K562 (cell line): Measurements from ENCODE around the gene SLC66A3. TPM values are rescaled to one million over a fixed set of nuclear protein-coding genes. Genes with fewer than 3 reads are reported as not detected.

Source experiments
- CCAR2 ChIP-seq: fragments of 200-400 bp; formaldehyde crosslinking; IDR thresholded peaks from 2 replicates; pipeline ENCODE4 v1.6.1; 2017; ENCODE audit warnings: mild to moderate bottlenecking, low read depth, low read length
- ELF2 ChIP-seq: fragments of 250-450 bp; sonication (Bioruptor Pico); IDR thresholded peaks from 2 replicates; pipeline ENCODE4 v1.5.0; 2021; ENCODE audit warnings: mild to moderate bottlenecking
- FOXK2 ChIP-seq, 2 experiments: fragments of 450-650 bp; IDR thresholded peaks in 1 of 2; conservative IDR thresholded peaks in 1 of 2; 2 replicates each; pipeline ENCODE4 v1.6.1; 2016; ENCODE audit warnings: low read depth in 2 of 2, mild to moderate bottlenecking in 1 of 2
- IFI16 ChIP-seq: fragments of 250-450 bp; sonication (Bioruptor Pico); IDR thresholded peaks from 2 replicates; pipeline ENCODE4 v2.1.2; 2022; ENCODE audit warnings: mild to moderate bottlenecking, inconsistent platforms
- KDM1A ChIP-seq, 2 experiments: fragments of 450-650 bp; IDR thresholded peaks; 2 replicates each; pipeline ENCODE4 v1.6.1; 2016; ENCODE audit warnings: mild to moderate bottlenecking in 2 of 2
- KDM4B ChIP-seq, 2 experiments: fragments of 450-650 bp in 1 of 2; sonication (generic) in 1 of 2; IDR thresholded peaks; 2 replicates each; pipeline ENCODE4 v1.6.1; 2016 to 2017; ENCODE audit warnings: borderline replicate concordance in 2 of 2, antibody characterized with exemption in 1 of 2, low read depth in 1 of 2, mild to moderate bottlenecking in 1 of 2
- LEF1 ChIP-seq: fragments of 450-650 bp; IDR thresholded peaks from 2 replicates; pipeline ENCODE4 v1.6.1; 2016; ENCODE audit warnings: mild to moderate bottlenecking
- MTF1 ChIP-seq: fragments of 250-450 bp; sonication (Bioruptor Pico); IDR thresholded peaks from 2 replicates; pipeline ENCODE4 v1.9.0; 2021; ENCODE audit warnings: moderate library complexity, mild to moderate bottlenecking, inconsistent platforms, borderline replicate concordance
- PHF21A ChIP-seq: fragments of 450-650 bp; IDR thresholded peaks from 2 replicates; pipeline ENCODE4 v1.6.1; 2017; ENCODE audit warnings: low read depth, borderline replicate concordance
- POLR2B ChIP-seq: fragments of 450-650 bp; IDR thresholded peaks from 2 replicates; pipeline ENCODE4 v1.6.1; 2018; ENCODE audit warnings: low read depth; ENCODE audit not compliant: partially characterized antibody
- PTTG1 ChIP-seq: fragments of 450-650 bp; IDR thresholded peaks from 2 replicates; pipeline ENCODE4 v1.6.1; 2016; ENCODE audit warnings: low read depth, mild to moderate bottlenecking, missing genetic modification characterization, missing compliant biosample characterization
- TCF7 ChIP-seq: sonication (generic); IDR thresholded peaks from 2 replicates; pipeline ENCODE4 v1.6.1; 2016; ENCODE audit warnings: antibody characterized with exemption, borderline replicate concordance
- TRIM28 ChIP-seq: fragments of 450-650 bp; IDR thresholded peaks from 2 replicates; pipeline ENCODE4 v1.6.1; 2017
- ZBTB8A ChIP-seq: fragments of 450-650 bp; IDR thresholded peaks from 2 replicates; pipeline ENCODE4 v1.6.1; 2018; ENCODE audit warnings: mild to moderate bottlenecking, moderate library complexity; ENCODE audit not compliant: partially characterized antibody
- ZKSCAN1 ChIP-seq: fragments of 150-350 bp; IDR thresholded peaks from 2 replicates; pipeline ENCODE4 v1.6.1; 2016; ENCODE audit warnings: low read depth, low read length
- ZNF239 ChIP-seq: fragments of 250-450 bp; sonication (Bioruptor Pico); IDR thresholded peaks from 2 replicates; pipeline ENCODE4 v1.4.0; 2020; ENCODE audit warnings: mild to moderate bottlenecking
- ZNF699 ChIP-seq: fragments of 250-450 bp; sonication (Bioruptor Pico); IDR thresholded peaks from 2 replicates; pipeline ENCODE4 v1.8.0; 2021; ENCODE audit warnings: mild to moderate bottlenecking, moderate library complexity; ENCODE audit not compliant: insufficient replicate concordance
- polyA plus RNA-seq, 8 experiments: library from polyadenylated mRNA; depleted of rRNA in 4 of 8; stranded (reverse) in 5 of 8; unstranded in 3 of 8; fragments of >200 nt; fragmentation: Nextera tagmentation in 2 of 8; fragmentation: Illumina TruSeq in 1 of 8; extraction: Ambion mirVana in 2 of 8; extraction: Trizol in 1 of 8; gene quantifications; 2 replicates each; pipeline versions ENCODE4 v1.2.1 to v1.2.3, GENCODE V29; 2011 to 2014; ENCODE audit warnings: inconsistent platforms in 1 of 8, missing spikeins in 1 of 8
- total RNA-seq, 7 experiments: library from RNA; depleted of rRNA in 6 of 7; stranded (reverse); fragments of >200 nt in 6 of 7; fragmentation: Illumina TruSeq in 2 of 7; extraction: Trizol in 2 of 7; gene quantifications; 2 replicates each; pipeline versions ENCODE4 v1.2.1 to v1.2.3, GENCODE V29; 2011 to 2021; ENCODE audit warnings: low replicate concordance in 1 of 7
- TF ChIP-seq, protein P1 (sequence below): fragments of 250-450 bp; sonication (Bioruptor Pico); IDR thresholded peaks from 2 replicates; pipeline ENCODE4 v1.4.0; 2020
- TF ChIP-seq, protein P2 (sequence below): IDR thresholded peaks from 3 replicates; pipeline ENCODE4 v1.6.1; 2011; ENCODE audit warnings: borderline replicate concordance, mild to moderate bottlenecking; ENCODE audit not compliant: insufficient read length, insufficient read depth
- TF ChIP-seq, protein P3 (sequence below): fragments of 200-800 bp; sonication (Bioruptor generic); IDR thresholded peaks from 2 replicates; pipeline ENCODE4 v1.6.1; 2017; ENCODE audit warnings: missing genetic modification characterization, missing compliant biosample characterization
- TF ChIP-seq, protein P4 (sequence below): fragments of 250-450 bp; sonication (Bioruptor Pico); IDR thresholded peaks from 2 replicates; pipeline ENCODE4 v1.8.0; 2021; ENCODE audit warnings: borderline replicate concordance, mild to moderate bottlenecking, moderate library complexity; ENCODE audit not compliant: poor library complexity, severe bottlenecking

SLC66A3 gene
- total and polyA plus RNA-seq, 9 of the 15 experiments (the other 6 are each of a cell fraction or from before 2014, with no cell fraction given), result 2.8 to 30.0 (median 9.1) TPM

DNA sequence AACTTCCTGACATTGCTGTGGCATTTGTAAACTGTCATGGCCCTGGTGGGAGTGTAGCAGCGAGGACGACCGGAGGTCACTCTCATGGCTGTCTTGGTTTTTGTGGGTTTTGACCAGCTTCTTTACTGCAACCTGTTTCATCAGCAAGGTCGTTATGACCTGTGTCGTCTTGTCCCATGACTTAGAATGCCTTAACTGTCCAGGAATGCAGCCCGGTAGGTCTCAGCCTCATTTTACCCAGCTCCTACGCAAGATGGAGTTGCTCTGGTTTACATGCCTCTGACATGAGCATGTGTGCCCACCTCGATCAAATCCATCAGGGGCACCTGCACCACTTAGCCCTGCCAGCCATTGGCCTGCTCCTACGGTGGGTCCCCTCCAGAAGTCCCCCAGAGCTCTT is 32.9 kb upstream of the SLC66A3 start (continued):
- TF ChIP-seq KDM4B (IDR thresholded peaks at IDR 0.05; ENCODE audit: borderline replicate concordance in 2 of 2, low read depth in 1 of 2) (no peak), LEF1 (no peak), TRIM28 (no peak), PTTG1 (tag) (peak; percentile 68), MTF1 (CRISPR knock-in tag) (no peak), POLR2B (no peak), TCF7 (no peak), ZNF699 (CRISPR knock-in tag) (no peak), ZBTB8A (no peak), CCAR2 (no peak), PHF21A (no peak), ZNF239 (CRISPR knock-in tag) (peak; percentile 77), KDM1A (IDR thresholded peaks at IDR 0.05) (no peak), ELF2 (CRISPR knock-in tag) (no peak), FOXK2 (conservative IDR thresholded peaks at IDR 0.05 in 1 of 2, IDR thresholded peaks at IDR 0.05 in 1 of 2; ENCODE audit: low read depth in 2 of 2) (no peak), IFI16 (CRISPR knock-in tag) (no peak), ZKSCAN1 (no peak)
- TF ChIP-seq, protein P1, sequence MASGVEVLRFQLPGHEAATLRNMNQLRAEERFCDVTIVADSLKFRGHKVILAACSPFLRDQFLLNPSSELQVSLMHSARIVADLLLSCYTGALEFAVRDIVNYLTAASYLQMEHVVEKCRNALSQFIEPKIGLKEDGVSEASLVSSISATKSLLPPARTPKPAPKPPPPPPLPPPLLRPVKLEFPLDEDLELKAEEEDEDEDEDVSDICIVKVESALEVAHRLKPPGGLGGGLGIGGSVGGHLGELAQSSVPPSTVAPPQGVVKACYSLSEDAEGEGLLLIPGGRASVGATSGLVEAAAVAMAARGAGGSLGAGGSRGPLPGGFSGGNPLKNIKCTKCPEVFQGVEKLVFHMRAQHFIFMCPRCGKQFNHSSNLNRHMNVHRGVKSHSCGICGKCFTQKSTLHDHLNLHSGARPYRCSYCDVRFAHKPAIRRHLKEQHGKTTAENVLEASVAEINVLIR, result no peak
- TF ChIP-seq, protein P2, sequence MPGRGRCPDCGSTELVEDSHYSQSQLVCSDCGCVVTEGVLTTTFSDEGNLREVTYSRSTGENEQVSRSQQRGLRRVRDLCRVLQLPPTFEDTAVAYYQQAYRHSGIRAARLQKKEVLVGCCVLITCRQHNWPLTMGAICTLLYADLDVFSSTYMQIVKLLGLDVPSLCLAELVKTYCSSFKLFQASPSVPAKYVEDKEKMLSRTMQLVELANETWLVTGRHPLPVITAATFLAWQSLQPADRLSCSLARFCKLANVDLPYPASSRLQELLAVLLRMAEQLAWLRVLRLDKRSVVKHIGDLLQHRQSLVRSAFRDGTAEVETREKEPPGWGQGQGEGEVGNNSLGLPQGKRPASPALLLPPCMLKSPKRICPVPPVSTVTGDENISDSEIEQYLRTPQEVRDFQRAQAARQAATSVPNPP, result no peak
- TF ChIP-seq, protein P3, sequence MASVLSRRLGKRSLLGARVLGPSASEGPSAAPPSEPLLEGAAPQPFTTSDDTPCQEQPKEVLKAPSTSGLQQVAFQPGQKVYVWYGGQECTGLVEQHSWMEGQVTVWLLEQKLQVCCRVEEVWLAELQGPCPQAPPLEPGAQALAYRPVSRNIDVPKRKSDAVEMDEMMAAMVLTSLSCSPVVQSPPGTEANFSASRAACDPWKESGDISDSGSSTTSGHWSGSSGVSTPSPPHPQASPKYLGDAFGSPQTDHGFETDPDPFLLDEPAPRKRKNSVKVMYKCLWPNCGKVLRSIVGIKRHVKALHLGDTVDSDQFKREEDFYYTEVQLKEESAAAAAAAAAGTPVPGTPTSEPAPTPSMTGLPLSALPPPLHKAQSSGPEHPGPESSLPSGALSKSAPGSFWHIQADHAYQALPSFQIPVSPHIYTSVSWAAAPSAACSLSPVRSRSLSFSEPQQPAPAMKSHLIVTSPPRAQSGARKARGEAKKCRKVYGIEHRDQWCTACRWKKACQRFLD (CRISPR knock-in tag), result peak; percentile 90; the same call in 1 of the 2 replicates
- TF ChIP-seq, protein P4, sequence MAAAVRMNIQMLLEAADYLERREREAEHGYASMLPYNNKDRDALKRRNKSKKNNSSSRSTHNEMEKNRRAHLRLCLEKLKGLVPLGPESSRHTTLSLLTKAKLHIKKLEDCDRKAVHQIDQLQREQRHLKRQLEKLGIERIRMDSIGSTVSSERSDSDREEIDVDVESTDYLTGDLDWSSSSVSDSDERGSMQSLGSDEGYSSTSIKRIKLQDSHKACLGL (CRISPR knock-in tag), result no peak
